HepG2 (cell line): ENCODE data around the gene COL8A2. TPM values are rescaled to one million over a fixed set of nuclear protein-coding genes. Genes with fewer than 3 reads are reported as not detected.

Source experiments
- FOXO1 ChIP-seq: sonication (generic); formaldehyde crosslinking; IDR thresholded peaks from 2 replicates; pipeline ENCODE4 v1.4.0; 2020; ENCODE audit warnings: missing genetic modification reagents
- MYC ChIP-seq: sonication (generic); formaldehyde crosslinking; IDR thresholded peaks from 2 replicates; pipeline ENCODE4 v1.9.0; 2021; ENCODE audit warnings: missing genetic modification reagents, borderline replicate concordance
- NAIF1 ChIP-seq: sonication (generic); formaldehyde crosslinking; IDR thresholded peaks from 2 replicates; pipeline ENCODE4 v1.5.0; 2020; ENCODE audit warnings: mild to moderate bottlenecking, missing genetic modification reagents, borderline replicate concordance
- SMYD3 ChIP-seq: sonication (generic); formaldehyde crosslinking; IDR thresholded peaks from 2 replicates; pipeline ENCODE4 v1.8.1; 2023; ENCODE audit warnings: mild to moderate bottlenecking, missing genetic modification reagents
- SP2 ChIP-seq: sonication (generic); formaldehyde crosslinking; IDR thresholded peaks from 2 replicates; pipeline ENCODE4 v1.5.1; 2020; ENCODE audit warnings: mild to moderate bottlenecking, missing genetic modification reagents
- STAG1 ChIP-seq: sonication (generic); formaldehyde crosslinking; IDR thresholded peaks from 2 replicates; pipeline ENCODE4 v1.4.0; 2020; ENCODE audit warnings: missing genetic modification reagents
- TEAD2 ChIP-seq: sonication (generic); formaldehyde crosslinking; IDR thresholded peaks from 2 replicates; pipeline ENCODE4 v1.9.0; 2021; ENCODE audit warnings: missing genetic modification reagents
- ZNF292 ChIP-seq: sonication (generic); formaldehyde crosslinking; IDR thresholded peaks from 2 replicates; pipeline ENCODE4 v1.8.1; 2022; ENCODE audit warnings: mild to moderate bottlenecking, low read depth, missing genetic modification reagents, borderline replicate concordance
- ZNF772 ChIP-seq: sonication (generic); formaldehyde crosslinking; IDR thresholded peaks from 2 replicates; pipeline ENCODE4 v1.5.0; 2020; ENCODE audit warnings: mild to moderate bottlenecking, missing genetic modification reagents
- polyA plus RNA-seq, 8 experiments: library from polyadenylated mRNA; depleted of rRNA in 3 of 8; stranded (reverse) in 7 of 8; unstranded in 1 of 8; fragments of >200 nt; fragmentation: Illumina TruSeq in 4 of 8; extraction: Trizol in 4 of 8; gene quantifications; 2 replicates each; pipeline versions ENCODE4 v1.2.1 to v1.2.3, GENCODE V29; 2011 to 2016; ENCODE audit warnings: low read depth in 4 of 8, missing spikeins in 1 of 8, mixed read lengths in 1 of 8; ENCODE audit not compliant: insufficient read depth in 1 of 8
- total RNA-seq, 5 experiments: library from RNA; depleted of rRNA; stranded (reverse); fragments of >200 nt; fragmentation: Illumina TruSeq; extraction: Trizol; gene quantifications; 2 replicates each; pipeline ENCODE4 v1.2.3, GENCODE V29; 2016; ENCODE audit warnings: low read depth in 1 of 5
- TF ChIP-seq, protein P1 (sequence below): sonication (generic); formaldehyde crosslinking; IDR thresholded peaks from 2 replicates; pipeline ENCODE4 v1.9.0; 2021; ENCODE audit warnings: missing genetic modification reagents, borderline replicate concordance
- TF ChIP-seq, protein P2 (sequence below): sonication (generic); formaldehyde crosslinking; IDR thresholded peaks from 2 replicates; pipeline ENCODE4 v1.8.0; 2022; ENCODE audit warnings: low read depth, missing genetic modification reagents
- TF ChIP-seq, protein P3 (sequence below): sonication (generic); formaldehyde crosslinking; IDR thresholded peaks from 2 replicates; pipeline ENCODE4 v1.4.0; 2020; ENCODE audit warnings: missing genetic modification reagents, borderline replicate concordance
- TF ChIP-seq, protein P4 (sequence below): sonication (generic); formaldehyde crosslinking; IDR thresholded peaks from 2 replicates; pipeline ENCODE4 v1.4.0; 2020; ENCODE audit warnings: missing genetic modification reagents, borderline replicate concordance
- TF ChIP-seq, protein P5 (sequence below): sonication (generic); formaldehyde crosslinking; conservative IDR thresholded peaks from 2 replicates; pipeline ENCODE4 v1.5.0; 2020; ENCODE audit warnings: missing genetic modification reagents
- TF ChIP-seq, protein P6 (sequence below): sonication (generic); formaldehyde crosslinking; conservative IDR thresholded peaks from 2 replicates; pipeline ENCODE4 v1.4.0; 2020; ENCODE audit warnings: missing genetic modification reagents

Gene COL8A2
- total and polyA plus RNA-seq, 2 of the 13 experiments (the other 11 are each of a cell fraction or from before 2014, with no cell fraction given): 0.13 to 0.24 TPM

DNA sequence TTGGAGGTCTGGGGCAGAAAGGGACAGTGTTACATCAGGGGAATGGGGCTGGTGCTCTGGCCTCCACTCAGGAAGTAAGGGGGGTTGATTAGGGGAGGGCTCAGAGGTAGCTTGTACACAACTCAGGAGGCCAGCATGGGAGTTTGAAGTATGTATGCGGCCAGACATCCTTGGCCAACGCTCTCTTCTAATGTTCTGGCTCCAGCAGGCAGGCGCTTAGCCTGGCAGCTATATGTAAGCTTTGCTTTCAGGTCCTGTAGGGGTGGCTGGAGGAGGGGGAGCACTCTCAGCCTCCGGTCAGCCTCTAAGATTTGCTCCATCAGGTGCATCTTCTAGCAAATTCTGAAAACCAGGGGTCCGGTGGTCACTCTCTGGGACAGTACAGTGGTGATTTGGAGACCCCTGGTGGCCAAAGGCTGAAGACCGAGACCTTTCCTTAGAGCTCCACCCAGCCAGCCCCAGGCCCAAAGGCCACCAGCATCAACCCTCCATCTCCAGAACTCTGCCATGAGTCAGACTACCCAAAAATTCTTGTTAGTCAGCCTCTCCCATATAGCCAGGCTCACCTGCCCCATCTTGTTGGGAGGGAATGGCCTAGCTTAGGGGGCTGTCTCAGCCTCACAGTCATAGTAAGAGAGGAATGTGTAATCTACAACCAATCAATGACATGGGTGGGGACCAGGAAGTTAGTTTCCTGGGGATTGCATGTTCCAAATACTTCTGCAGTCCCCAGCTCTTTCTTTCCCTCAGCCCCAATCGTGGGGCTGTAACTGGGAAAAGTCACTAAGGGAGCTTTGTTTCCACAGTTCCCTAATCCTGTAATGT is 9.7 kb upstream of the COL8A2 start (continued):
- TF ChIP-seq, protein P1, sequence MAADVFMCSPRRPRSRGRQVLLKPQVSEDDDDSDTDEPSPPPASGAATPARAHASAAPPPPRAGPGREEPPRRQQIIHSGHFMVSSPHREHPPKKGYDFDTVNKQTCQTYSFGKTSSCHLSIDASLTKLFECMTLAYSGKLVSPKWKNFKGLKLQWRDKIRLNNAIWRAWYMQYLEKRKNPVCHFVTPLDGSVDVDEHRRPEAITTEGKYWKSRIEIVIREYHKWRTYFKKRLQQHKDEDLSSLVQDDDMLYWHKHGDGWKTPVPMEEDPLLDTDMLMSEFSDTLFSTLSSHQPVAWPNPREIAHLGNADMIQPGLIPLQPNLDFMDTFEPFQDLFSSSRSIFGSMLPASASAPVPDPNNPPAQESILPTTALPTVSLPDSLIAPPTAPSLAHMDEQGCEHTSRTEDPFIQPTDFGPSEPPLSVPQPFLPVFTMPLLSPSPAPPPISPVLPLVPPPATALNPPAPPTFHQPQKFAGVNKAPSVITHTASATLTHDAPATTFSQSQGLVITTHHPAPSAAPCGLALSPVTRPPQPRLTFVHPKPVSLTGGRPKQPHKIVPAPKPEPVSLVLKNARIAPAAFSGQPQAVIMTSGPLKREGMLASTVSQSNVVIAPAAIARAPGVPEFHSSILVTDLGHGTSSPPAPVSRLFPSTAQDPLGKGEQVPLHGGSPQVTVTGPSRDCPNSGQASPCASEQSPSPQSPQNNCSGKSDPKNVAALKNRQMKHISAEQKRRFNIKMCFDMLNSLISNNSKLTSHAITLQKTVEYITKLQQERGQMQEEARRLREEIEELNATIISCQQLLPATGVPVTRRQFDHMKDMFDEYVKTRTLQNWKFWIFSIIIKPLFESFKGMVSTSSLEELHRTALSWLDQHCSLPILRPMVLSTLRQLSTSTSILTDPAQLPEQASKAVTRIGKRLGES (CRISPR knock-in tag): no peak
- TF ChIP-seq, protein P2, sequence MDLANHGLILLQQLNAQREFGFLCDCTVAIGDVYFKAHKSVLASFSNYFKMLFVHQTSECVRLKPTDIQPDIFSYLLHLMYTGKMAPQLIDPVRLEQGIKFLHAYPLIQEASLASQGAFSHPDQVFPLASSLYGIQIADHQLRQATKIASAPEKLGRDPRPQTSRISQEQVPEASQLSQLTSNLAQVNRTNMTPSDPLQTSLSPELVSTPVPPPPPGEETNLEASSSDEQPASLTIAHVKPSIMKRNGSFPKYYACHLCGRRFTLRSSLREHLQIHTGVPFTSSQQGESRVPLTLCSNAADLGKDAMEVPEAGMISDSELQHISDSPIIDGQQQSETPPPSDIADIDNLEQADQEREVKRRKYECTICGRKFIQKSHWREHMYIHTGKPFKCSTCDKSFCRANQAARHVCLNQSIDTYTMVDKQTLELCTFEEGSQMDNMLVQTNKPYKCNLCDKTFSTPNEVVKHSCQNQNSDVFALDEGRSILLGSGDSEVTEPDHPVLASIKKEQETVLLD (CRISPR knock-in tag): no peak
- TF ChIP-seq FOXO1 (CRISPR knock-in tag) (no peak), ZNF292 (CRISPR knock-in tag) (no peak), MYC (CRISPR knock-in tag) (no peak), ZNF772 (CRISPR knock-in tag) (0 out of 2 replicates have a peak, but pooled peaks have one; percentile 50), NAIF1 (CRISPR knock-in tag) (no peak), SMYD3 (CRISPR knock-in tag) (no peak), STAG1 (peak; percentile 89), SP2 (CRISPR knock-in tag) (no peak), TEAD2 (CRISPR knock-in tag) (no peak)
- TF ChIP-seq, protein P3, sequence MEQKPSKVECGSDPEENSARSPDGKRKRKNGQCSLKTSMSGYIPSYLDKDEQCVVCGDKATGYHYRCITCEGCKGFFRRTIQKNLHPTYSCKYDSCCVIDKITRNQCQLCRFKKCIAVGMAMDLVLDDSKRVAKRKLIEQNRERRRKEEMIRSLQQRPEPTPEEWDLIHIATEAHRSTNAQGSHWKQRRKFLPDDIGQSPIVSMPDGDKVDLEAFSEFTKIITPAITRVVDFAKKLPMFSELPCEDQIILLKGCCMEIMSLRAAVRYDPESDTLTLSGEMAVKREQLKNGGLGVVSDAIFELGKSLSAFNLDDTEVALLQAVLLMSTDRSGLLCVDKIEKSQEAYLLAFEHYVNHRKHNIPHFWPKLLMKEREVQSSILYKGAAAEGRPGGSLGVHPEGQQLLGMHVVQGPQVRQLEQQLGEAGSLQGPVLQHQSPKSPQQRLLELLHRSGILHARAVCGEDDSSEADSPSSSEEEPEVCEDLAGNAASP (CRISPR knock-in tag): no peak
- TF ChIP-seq, protein P4, sequence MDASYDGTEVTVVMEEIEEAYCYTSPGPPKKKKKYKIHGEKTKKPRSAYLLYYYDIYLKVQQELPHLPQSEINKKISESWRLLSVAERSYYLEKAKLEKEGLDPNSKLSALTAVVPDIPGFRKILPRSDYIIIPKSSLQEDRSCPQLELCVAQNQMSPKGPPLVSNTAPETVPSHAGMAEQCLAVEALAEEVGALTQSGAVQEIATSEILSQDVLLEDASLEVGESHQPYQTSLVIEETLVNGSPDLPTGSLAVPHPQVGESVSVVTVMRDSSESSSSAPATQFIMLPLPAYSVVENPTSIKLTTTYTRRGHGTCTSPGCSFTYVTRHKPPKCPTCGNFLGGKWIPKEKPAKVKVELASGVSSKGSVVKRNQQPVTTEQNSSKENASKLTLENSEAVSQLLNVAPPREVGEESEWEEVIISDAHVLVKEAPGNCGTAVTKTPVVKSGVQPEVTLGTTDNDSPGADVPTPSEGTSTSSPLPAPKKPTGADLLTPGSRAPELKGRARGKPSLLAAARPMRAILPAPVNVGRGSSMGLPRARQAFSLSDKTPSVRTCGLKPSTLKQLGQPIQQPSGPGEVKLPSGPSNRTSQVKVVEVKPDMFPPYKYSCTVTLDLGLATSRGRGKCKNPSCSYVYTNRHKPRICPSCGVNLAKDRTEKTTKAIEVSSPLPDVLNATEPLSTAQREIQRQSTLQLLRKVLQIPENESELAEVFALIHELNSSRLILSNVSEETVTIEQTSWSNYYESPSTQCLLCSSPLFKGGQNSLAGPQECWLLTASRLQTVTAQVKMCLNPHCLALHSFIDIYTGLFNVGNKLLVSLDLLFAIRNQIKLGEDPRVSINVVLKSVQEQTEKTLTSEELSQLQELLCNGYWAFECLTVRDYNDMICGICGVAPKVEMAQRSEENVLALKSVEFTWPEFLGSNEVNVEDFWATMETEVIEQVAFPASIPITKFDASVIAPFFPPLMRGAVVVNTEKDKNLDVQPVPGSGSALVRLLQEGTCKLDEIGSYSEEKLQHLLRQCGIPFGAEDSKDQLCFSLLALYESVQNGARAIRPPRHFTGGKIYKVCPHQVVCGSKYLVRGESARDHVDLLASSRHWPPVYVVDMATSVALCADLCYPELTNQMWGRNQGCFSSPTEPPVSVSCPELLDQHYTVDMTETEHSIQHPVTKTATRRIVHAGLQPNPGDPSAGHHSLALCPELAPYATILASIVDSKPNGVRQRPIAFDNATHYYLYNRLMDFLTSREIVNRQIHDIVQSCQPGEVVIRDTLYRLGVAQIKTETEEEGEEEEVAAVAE (CRISPR knock-in tag): no peak
- TF ChIP-seq, protein P5, sequence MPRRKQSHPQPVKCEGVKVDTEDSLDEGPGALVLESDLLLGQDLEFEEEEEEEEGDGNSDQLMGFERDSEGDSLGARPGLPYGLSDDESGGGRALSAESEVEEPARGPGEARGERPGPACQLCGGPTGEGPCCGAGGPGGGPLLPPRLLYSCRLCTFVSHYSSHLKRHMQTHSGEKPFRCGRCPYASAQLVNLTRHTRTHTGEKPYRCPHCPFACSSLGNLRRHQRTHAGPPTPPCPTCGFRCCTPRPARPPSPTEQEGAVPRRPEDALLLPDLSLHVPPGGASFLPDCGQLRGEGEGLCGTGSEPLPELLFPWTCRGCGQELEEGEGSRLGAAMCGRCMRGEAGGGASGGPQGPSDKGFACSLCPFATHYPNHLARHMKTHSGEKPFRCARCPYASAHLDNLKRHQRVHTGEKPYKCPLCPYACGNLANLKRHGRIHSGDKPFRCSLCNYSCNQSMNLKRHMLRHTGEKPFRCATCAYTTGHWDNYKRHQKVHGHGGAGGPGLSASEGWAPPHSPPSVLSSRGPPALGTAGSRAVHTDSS (CRISPR knock-in tag): no peak
- TF ChIP-seq, protein P6, sequence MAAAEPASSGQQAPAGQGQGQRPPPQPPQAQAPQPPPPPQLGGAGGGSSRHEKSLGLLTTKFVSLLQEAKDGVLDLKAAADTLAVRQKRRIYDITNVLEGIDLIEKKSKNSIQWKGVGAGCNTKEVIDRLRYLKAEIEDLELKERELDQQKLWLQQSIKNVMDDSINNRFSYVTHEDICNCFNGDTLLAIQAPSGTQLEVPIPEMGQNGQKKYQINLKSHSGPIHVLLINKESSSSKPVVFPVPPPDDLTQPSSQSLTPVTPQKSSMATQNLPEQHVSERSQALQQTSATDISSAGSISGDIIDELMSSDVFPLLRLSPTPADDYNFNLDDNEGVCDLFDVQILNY (CRISPR knock-in tag): no peak
